ENCODE results near the gene PFDN6.

- TF ChIP-seq CTCF (IDR thresholded peaks at IDR 0.05) (no peak), POLR2AphosphoS5 (IDR thresholded peaks at IDR 0.05; ENCODE audit: low read depth, low read length) (no peak), REST (IDR thresholded peaks at IDR 0.05; ENCODE audit: insufficient read depth in 1 of 2, low read depth in 2 of 2, low read length in 1 of 2) (no peak), SIN3A (IDR thresholded peaks at IDR 0.05; ENCODE audit: borderline replicate concordance, insufficient read depth, low read depth, low read length) (no peak)
Observed at GRCh38 chr6:33339193-33339592, 49.8 kb downstream of the PFDN6 start.

All from Panc1 (cell line).